HepG2 (cell line): ENCODE results near the gene MCAT. TPM values are rescaled to one million over a fixed set of nuclear protein-coding genes. Genes with fewer than 3 reads are reported as not detected.

Experiments
- AGO2 ChIP-seq: fragments of 200-400 bp; formaldehyde crosslinking; optimal IDR thresholded peaks from 2 replicates; pipeline ENCODE3; 2017; ENCODE audit warnings: mild to moderate bottlenecking, low read depth, low read length, moderate library complexity
- ARNT ChIP-seq: fragments of 450-650 bp; IDR thresholded peaks from 2 replicates; pipeline ENCODE4 v1.6.1; 2017
- BHLHE40 ChIP-seq: IDR thresholded peaks from 2 replicates; pipeline ENCODE4 v1.6.1; 2011; ENCODE audit warnings: low read length, improper control_type of control experiment
- HOXA9 ChIP-seq: sonication (generic); formaldehyde crosslinking; IDR thresholded peaks from 2 replicates; pipeline ENCODE4 v1.8.1; 2022; ENCODE audit warnings: missing genetic modification reagents, mild to moderate bottlenecking, moderate library complexity, borderline replicate concordance
- KLF12 ChIP-seq: sonication (generic); formaldehyde crosslinking; IDR thresholded peaks from 2 replicates; pipeline ENCODE4 v1.4.0; 2020; ENCODE audit warnings: missing genetic modification reagents, borderline replicate concordance
- NFIC ChIP-seq: IDR thresholded peaks from 2 replicates; pipeline ENCODE4 v1.6.1; 2012; ENCODE audit warnings: mild to moderate bottlenecking, low read length, inconsistent platforms
- RFX1 ChIP-seq: fragments of 450-650 bp; IDR thresholded peaks from 2 replicates; pipeline ENCODE4 v1.6.1; 2017
- SALL2 ChIP-seq: sonication (generic); formaldehyde crosslinking; IDR thresholded peaks from 2 replicates; pipeline ENCODE4 v1.8.1; 2023; ENCODE audit warnings: mild to moderate bottlenecking, missing genetic modification reagents, inconsistent platforms
- ZNF138 ChIP-seq: sonication (generic); formaldehyde crosslinking; IDR thresholded peaks from 2 replicates; pipeline ENCODE4 v1.5.0; 2020; ENCODE audit warnings: mild to moderate bottlenecking, low read depth, missing genetic modification reagents
- ZNF253 ChIP-seq: sonication (generic); formaldehyde crosslinking; IDR thresholded peaks from 2 replicates; pipeline ENCODE4 v1.8.0; 2022; ENCODE audit warnings: mild to moderate bottlenecking, missing genetic modification reagents, borderline replicate concordance
- ZNF260 ChIP-seq: sonication (generic); formaldehyde crosslinking; IDR thresholded peaks from 2 replicates; pipeline ENCODE4 v1.4.0; 2020; ENCODE audit warnings: missing genetic modification reagents, low read depth, mild to moderate bottlenecking, borderline replicate concordance
- ZNF3 ChIP-seq: IDR thresholded peaks from 2 replicates; pipeline ENCODE4 v1.7.0; 2017; ENCODE audit warnings: inconsistent platforms
- ZNF34 ChIP-seq: sonication (generic); formaldehyde crosslinking; IDR thresholded peaks from 2 replicates; pipeline ENCODE4 v1.4.0; 2020; ENCODE audit warnings: mild to moderate bottlenecking, missing genetic modification reagents, borderline replicate concordance
- ZNF431 ChIP-seq: sonication (generic); formaldehyde crosslinking; IDR thresholded peaks from 2 replicates; pipeline ENCODE4 v1.9.0; 2022; ENCODE audit warnings: missing genetic modification reagents, low read depth, mild to moderate bottlenecking, borderline replicate concordance
- ZNF883 ChIP-seq: sonication (generic); formaldehyde crosslinking; IDR thresholded peaks from 2 replicates; pipeline ENCODE4 v1.5.1; 2020; ENCODE audit warnings: mild to moderate bottlenecking, missing genetic modification reagents; ENCODE audit errors: not compliant biosample characterization
- polyA plus RNA-seq, 8 experiments: library from polyadenylated mRNA; depleted of rRNA in 3 of 8; stranded (reverse) in 7 of 8; unstranded in 1 of 8; fragments of >200 nt; fragmentation: Illumina TruSeq in 4 of 8; extraction: Trizol in 4 of 8; gene quantifications; 2 replicates each; pipeline versions ENCODE4 v1.2.1 to v1.2.3, GENCODE V29; 2011 to 2016; ENCODE audit warnings: low read depth in 4 of 8, missing spikeins in 1 of 8, mixed read lengths in 1 of 8; ENCODE audit not compliant: insufficient read depth in 1 of 8
- total RNA-seq, 5 experiments: library from RNA; depleted of rRNA; stranded (reverse); fragments of >200 nt; fragmentation: Illumina TruSeq; extraction: Trizol; gene quantifications; 2 replicates each; pipeline ENCODE4 v1.2.3, GENCODE V29; 2016; ENCODE audit warnings: low read depth in 1 of 5
- TF ChIP-seq, protein P1 (sequence below): sonication (generic); formaldehyde crosslinking; IDR thresholded peaks from 2 replicates; pipeline ENCODE4 v1.4.0; 2020; ENCODE audit warnings: missing genetic modification reagents, borderline replicate concordance
- TF ChIP-seq, protein P2 (sequence below), 2 experiments: sonication (generic) in 1 of 2; formaldehyde crosslinking in 1 of 2; IDR thresholded peaks; 2 replicates each; pipeline versions ENCODE4 v1.4.0 to v1.6.1; 2018 to 2020; ENCODE audit warnings: missing genetic modification reagents in 2 of 2, borderline replicate concordance in 1 of 2, low read depth in 1 of 2, mild to moderate bottlenecking in 1 of 2, missing biosample characterization in 1 of 2
- TF ChIP-seq, protein P3 (sequence below): sonication (generic); formaldehyde crosslinking; IDR thresholded peaks from 2 replicates; pipeline ENCODE4; 2020; ENCODE audit warnings: missing genetic modification reagents, mild to moderate bottlenecking, borderline replicate concordance
- TF ChIP-seq, protein P4 (sequence below): sonication (generic); formaldehyde crosslinking; IDR thresholded peaks from 2 replicates; pipeline ENCODE4 v1.4.0; 2020; ENCODE audit warnings: missing genetic modification reagents
- TF ChIP-seq, protein P5 (sequence below): sonication (generic); formaldehyde crosslinking; IDR thresholded peaks from 2 replicates; pipeline ENCODE4 v1.4.0; 2020; ENCODE audit warnings: missing genetic modification reagents

The MCAT gene
- total and polyA plus RNA-seq, 2 of the 13 experiments (the other 11 are each of a cell fraction or from before 2014, with no cell fraction given) = 9.3 to 16.7 TPM

DNA sequence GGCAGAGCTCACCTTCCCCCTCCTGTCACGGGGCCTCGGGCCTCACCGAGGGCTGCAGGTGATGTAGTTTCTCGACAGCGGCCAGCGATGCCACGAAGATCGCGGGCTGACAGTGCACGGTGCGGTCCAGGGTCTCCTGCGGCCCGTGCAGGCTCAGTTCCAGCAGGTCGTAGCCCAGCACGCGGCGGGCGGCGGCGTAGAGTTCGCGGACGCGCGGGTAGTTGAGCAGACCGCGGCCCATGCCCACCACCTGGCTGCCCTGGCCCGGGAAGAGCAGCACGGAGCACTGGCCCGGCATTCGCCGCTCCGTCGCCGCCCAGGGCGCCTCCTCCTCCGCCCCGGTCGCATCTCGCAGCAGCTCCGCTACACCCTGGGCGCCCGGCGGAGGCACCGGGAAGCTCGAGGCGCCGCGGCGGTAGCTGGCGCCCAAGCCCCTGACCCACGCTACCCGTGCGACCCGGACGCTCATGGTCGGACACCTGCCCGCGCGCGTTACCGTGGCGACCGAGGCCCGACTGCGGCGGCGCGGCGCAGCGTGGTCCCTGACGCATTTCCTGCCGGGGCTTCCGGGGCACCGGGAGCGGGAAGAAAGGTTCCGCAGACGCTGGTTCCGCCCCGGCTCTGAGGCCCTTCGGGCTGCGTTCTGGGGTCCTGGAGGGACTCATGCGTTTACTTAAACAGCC is at the start of gene MCAT (continued):
- TF ChIP-seq, protein P1, sequence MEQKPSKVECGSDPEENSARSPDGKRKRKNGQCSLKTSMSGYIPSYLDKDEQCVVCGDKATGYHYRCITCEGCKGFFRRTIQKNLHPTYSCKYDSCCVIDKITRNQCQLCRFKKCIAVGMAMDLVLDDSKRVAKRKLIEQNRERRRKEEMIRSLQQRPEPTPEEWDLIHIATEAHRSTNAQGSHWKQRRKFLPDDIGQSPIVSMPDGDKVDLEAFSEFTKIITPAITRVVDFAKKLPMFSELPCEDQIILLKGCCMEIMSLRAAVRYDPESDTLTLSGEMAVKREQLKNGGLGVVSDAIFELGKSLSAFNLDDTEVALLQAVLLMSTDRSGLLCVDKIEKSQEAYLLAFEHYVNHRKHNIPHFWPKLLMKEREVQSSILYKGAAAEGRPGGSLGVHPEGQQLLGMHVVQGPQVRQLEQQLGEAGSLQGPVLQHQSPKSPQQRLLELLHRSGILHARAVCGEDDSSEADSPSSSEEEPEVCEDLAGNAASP (CRISPR knock-in tag) = peak; percentile 61; the same call in 1 of the 2 replicates
- no peak for TF ChIP-seq ARNT
- no peak for TF ChIP-seq BHLHE40
- TF ChIP-seq SALL2 (CRISPR knock-in tag) = peak; percentile 31; the same call in 1 of the 2 replicates
- peak; percentile 87 for TF ChIP-seq RFX1
- peak; percentile 22 for TF ChIP-seq ZNF883
- TF ChIP-seq ZNF260 (CRISPR knock-in tag) = no peak; the same call in 1 of the 2 replicates
- TF ChIP-seq, protein P2, sequence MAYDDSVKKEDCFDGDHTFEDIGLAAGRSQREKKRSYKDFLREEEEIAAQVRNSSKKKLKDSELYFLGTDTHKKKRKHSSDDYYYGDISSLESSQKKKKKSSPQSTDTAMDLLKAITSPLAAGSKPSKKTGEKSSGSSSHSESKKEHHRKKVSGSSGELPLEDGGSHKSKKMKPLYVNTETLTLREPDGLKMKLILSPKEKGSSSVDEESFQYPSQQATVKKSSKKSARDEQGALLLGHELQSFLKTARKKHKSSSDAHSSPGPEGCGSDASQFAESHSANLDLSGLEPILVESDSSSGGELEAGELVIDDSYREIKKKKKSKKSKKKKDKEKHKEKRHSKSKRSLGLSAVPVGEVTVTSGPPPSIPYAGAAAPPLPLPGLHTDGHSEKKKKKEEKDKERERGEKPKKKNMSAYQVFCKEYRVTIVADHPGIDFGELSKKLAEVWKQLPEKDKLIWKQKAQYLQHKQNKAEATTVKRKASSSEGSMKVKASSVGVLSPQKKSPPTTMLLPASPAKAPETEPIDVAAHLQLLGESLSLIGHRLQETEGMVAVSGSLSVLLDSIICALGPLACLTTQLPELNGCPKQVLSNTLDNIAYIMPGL (CRISPR knock-in tag; IDR thresholded peaks at IDR 0.05; ENCODE audit: borderline replicate concordance in 1 of 2, low read depth in 1 of 2) = peak; percentile 80 to 87
- no peak; the same call in 1 of the 2 replicates for TF ChIP-seq ZNF431 (CRISPR knock-in tag)
- TF ChIP-seq ZNF138 = peak; percentile 33; the same call in 1 of the 2 replicates
- no peak; the same call in 1 of the 2 replicates for TF ChIP-seq NFIC
- peak; percentile 64; the same call in 1 of the 2 replicates for TF ChIP-seq KLF12 (CRISPR knock-in tag)
- TF ChIP-seq, protein P3, sequence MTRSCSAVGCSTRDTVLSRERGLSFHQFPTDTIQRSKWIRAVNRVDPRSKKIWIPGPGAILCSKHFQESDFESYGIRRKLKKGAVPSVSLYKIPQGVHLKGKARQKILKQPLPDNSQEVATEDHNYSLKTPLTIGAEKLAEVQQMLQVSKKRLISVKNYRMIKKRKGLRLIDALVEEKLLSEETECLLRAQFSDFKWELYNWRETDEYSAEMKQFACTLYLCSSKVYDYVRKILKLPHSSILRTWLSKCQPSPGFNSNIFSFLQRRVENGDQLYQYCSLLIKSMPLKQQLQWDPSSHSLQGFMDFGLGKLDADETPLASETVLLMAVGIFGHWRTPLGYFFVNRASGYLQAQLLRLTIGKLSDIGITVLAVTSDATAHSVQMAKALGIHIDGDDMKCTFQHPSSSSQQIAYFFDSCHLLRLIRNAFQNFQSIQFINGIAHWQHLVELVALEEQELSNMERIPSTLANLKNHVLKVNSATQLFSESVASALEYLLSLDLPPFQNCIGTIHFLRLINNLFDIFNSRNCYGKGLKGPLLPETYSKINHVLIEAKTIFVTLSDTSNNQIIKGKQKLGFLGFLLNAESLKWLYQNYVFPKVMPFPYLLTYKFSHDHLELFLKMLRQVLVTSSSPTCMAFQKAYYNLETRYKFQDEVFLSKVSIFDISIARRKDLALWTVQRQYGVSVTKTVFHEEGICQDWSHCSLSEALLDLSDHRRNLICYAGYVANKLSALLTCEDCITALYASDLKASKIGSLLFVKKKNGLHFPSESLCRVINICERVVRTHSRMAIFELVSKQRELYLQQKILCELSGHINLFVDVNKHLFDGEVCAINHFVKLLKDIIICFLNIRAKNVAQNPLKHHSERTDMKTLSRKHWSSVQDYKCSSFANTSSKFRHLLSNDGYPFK (CRISPR knock-in tag) = peak; percentile 80; the same call in 1 of the 2 replicates
- TF ChIP-seq, protein P4, sequence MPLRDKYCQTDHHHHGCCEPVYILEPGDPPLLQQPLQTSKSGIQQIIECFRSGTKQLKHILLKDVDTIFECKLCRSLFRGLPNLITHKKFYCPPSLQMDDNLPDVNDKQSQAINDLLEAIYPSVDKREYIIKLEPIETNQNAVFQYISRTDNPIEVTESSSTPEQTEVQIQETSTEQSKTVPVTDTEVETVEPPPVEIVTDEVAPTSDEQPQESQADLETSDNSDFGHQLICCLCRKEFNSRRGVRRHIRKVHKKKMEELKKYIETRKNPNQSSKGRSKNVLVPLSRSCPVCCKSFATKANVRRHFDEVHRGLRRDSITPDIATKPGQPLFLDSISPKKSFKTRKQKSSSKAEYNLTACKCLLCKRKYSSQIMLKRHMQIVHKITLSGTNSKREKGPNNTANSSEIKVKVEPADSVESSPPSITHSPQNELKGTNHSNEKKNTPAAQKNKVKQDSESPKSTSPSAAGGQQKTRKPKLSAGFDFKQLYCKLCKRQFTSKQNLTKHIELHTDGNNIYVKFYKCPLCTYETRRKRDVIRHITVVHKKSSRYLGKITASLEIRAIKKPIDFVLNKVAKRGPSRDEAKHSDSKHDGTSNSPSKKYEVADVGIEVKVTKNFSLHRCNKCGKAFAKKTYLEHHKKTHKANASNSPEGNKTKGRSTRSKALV (CRISPR knock-in tag) = no peak; the same call in 1 of the 2 replicates
- TF ChIP-seq, protein P5, sequence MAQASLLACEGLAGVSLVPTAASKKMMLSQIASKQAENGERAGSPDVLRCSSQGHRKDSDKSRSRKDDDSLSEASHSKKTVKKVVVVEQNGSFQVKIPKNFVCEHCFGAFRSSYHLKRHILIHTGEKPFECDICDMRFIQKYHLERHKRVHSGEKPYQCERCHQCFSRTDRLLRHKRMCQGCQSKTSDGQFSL (CRISPR knock-in tag) = no peak
- TF ChIP-seq ZNF3 = no peak
- TF ChIP-seq HOXA9 (CRISPR knock-in tag) = no peak
- TF ChIP-seq ZNF253 (CRISPR knock-in tag) = 0 out of 2 replicates have a peak, but pooled peaks have one; percentile 44
- peak; percentile 31 for TF ChIP-seq AGO2
- no peak; the same call in 1 of the 2 replicates for TF ChIP-seq ZNF34
